Neural progenitor cell (in vitro differentiated cells): Measurements from ENCODE around the gene TAB2. TPM values are rescaled to one million over a fixed set of nuclear protein-coding genes. Genes with fewer than 3 reads are reported as not detected.

Source experiments
- DNase-seq: peaks from one replicate; pipeline ENCODE4 v3.0.0-alpha.2; 2016; ENCODE audit warnings: low spot score
- H2AFZ ChIP-seq: fragments of 200-600 bp; sonication (generic); replicated peaks from 2 replicates; pipeline ENCODE4 v1.6.1; 2016; ENCODE audit warnings: antibody characterized with exemption
- H3F3A ChIP-seq: fragments of 200-600 bp; sonication (generic); 2 replicates; pipeline ENCODE4 v1.6.1; 2016; ENCODE audit warnings: antibody characterized with exemption, low read depth
- H3K27ac ChIP-seq: fragments of 200-600 bp; sonication (generic); 2 replicates; pipeline ENCODE4 v1.5.1; 2016; ENCODE audit warnings: mild to moderate bottlenecking
- H3K27me3 ChIP-seq: fragments of 200-600 bp; sonication (generic); 2 replicates; pipeline ENCODE4 v1.6.1; 2016; ENCODE audit warnings: mild to moderate bottlenecking, moderate library complexity
- H3K36me3 ChIP-seq: fragments of 200-600 bp; sonication (generic); 2 replicates; pipeline ENCODE4 v1.5.1; 2016
- H3K4me1 ChIP-seq: fragments of 200-600 bp; sonication (generic); 2 replicates; pipeline ENCODE4 v1.6.1; 2016; ENCODE audit warnings: mixed run types
- H3K4me2 ChIP-seq: fragments of 200-600 bp; sonication (generic); 2 replicates; pipeline ENCODE4 v1.6.1; 2016
- H3K4me3 ChIP-seq: fragments of 200-600 bp; sonication (generic); 2 replicates; pipeline ENCODE4 v1.5.1; 2016
- H3K79me2 ChIP-seq: fragments of 200-600 bp; sonication (generic); 2 replicates; pipeline ENCODE4 v1.6.1; 2016; ENCODE audit warnings: low read depth
- H3K9ac ChIP-seq: fragments of 200-600 bp; sonication (generic); 2 replicates; pipeline ENCODE4 v1.6.1; 2016
- H3K9me3 ChIP-seq: fragments of 200-600 bp; sonication (generic); 2 replicates; pipeline ENCODE4 v1.5.1; 2016; ENCODE audit warnings: low read depth
- H4K20me1 ChIP-seq: fragments of 200-600 bp; sonication (generic); 2 replicates; pipeline ENCODE4 v1.6.1; 2016; ENCODE audit warnings: low read depth
- H3K27ac Mint-ChIP-seq: 3 replicates; pipeline ENCODE4 v1.8.0; 2021; ENCODE audit warnings: mixed read lengths
- H3K27me3 Mint-ChIP-seq: 2 replicates; pipeline ENCODE4 v1.8.0; 2022; ENCODE audit warnings: low read depth, mild to moderate bottlenecking, inconsistent platforms, moderate library complexity, mixed read lengths; ENCODE audit not compliant: insufficient read depth
- H3K36me3 Mint-ChIP-seq: 3 replicates; pipeline ENCODE4 v1.8.0; 2021; ENCODE audit warnings: mixed read lengths
- H3K4me1 Mint-ChIP-seq: 3 replicates; pipeline ENCODE4 v1.8.0; 2021; ENCODE audit warnings: mixed read lengths
- H3K4me3 Mint-ChIP-seq: 3 replicates; pipeline ENCODE4 v1.8.0; 2021; ENCODE audit warnings: mild to moderate bottlenecking, moderate library complexity, mixed read lengths
- H3K9me3 Mint-ChIP-seq: 3 replicates; pipeline ENCODE4 v1.8.0; 2020; ENCODE audit warnings: mixed read lengths
- EZH2 ChIP-seq: fragments of 200-600 bp; sonication (generic); IDR thresholded peaks from 2 replicates; pipeline ENCODE4 v1.6.1; 2017; ENCODE audit warnings: antibody characterized with exemption, mild to moderate bottlenecking, moderate library complexity
- EZH2phosphoT487 ChIP-seq: fragments of 200-600 bp; sonication (generic); IDR thresholded peaks from 2 replicates; pipeline ENCODE4 v1.6.1; 2017; ENCODE audit warnings: antibody characterized with exemption
- total RNA-seq: library from RNA; depleted of rRNA; stranded (reverse); fragments of >200 nt; gene quantifications from 2 replicates; pipeline ENCODE4 v1.2.3, GENCODE V29; 2015; ENCODE audit warnings: low replicate concordance
- TF ChIP-seq, protein P1 (sequence below): fragments of 200-600 bp; sonication (generic); IDR thresholded peaks from 2 replicates; pipeline ENCODE4 v1.5.1; 2017; ENCODE audit warnings: antibody characterized with exemption, mild to moderate bottlenecking

The TAB2 gene
- total RNA-seq, 1 donor from 2014 or later: 70.9 TPM

DNA sequence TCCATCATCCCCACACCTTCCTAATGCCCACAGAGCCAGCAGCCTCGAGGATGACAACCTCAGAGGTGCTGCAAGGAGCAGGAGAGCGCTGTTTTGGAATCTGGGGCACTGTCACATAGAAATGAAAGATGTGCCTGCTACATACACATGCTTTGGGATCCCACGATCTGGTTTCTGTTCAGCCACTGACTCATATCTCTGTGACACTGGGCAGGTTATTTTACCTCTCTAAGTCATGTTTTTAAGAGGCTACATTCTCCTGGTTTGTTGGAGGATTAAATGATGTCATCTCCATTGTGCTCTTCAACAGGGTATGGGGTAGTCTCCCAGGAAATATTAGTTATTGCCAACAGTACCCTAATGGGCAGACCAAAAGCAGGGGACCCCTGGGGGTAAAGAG is 32.6 kb upstream of the TAB2 start:
- Mint-ChIP-seq H3K27me3 (peaks cover 2% of the 10 kb centered on the region), H3K9me3 (no peaks in the 10 kb centered on the region), H3K27ac (no peak overlapping the region), H3K36me3 (no peaks in the 10 kb centered on the region), H3K4me3 (no peak overlapping the region), H3K4me1 (peaks cover 16% of the 10 kb centered on the region)
- Histone ChIP-seq H4K20me1 (no peaks in the 10 kb centered on the region), H3F3A (no peaks in the 10 kb centered on the region), H3K4me2 (no peak overlapping the region), H3K9me3 (no peaks in the 10 kb centered on the region), H3K9ac (no peak overlapping the region), H3K79me2 (no peaks in the 10 kb centered on the region), H3K4me1 (no peaks in the 10 kb centered on the region), H3K27me3 (no peaks in the 10 kb centered on the region), H3K27ac (no peak overlapping the region), H3K4me3 (no peak overlapping the region), H2AFZ (no peak overlapping the region), H3K36me3 (no peaks in the 10 kb centered on the region)
- no peak for TF ChIP-seq EZH2
- TF ChIP-seq, protein P1, sequence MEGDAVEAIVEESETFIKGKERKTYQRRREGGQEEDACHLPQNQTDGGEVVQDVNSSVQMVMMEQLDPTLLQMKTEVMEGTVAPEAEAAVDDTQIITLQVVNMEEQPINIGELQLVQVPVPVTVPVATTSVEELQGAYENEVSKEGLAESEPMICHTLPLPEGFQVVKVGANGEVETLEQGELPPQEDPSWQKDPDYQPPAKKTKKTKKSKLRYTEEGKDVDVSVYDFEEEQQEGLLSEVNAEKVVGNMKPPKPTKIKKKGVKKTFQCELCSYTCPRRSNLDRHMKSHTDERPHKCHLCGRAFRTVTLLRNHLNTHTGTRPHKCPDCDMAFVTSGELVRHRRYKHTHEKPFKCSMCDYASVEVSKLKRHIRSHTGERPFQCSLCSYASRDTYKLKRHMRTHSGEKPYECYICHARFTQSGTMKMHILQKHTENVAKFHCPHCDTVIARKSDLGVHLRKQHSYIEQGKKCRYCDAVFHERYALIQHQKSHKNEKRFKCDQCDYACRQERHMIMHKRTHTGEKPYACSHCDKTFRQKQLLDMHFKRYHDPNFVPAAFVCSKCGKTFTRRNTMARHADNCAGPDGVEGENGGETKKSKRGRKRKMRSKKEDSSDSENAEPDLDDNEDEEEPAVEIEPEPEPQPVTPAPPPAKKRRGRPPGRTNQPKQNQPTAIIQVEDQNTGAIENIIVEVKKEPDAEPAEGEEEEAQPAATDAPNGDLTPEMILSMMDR: no peak
- no peak for TF ChIP-seq EZH2phosphoT487
- no peak for DNase-seq

DNA sequence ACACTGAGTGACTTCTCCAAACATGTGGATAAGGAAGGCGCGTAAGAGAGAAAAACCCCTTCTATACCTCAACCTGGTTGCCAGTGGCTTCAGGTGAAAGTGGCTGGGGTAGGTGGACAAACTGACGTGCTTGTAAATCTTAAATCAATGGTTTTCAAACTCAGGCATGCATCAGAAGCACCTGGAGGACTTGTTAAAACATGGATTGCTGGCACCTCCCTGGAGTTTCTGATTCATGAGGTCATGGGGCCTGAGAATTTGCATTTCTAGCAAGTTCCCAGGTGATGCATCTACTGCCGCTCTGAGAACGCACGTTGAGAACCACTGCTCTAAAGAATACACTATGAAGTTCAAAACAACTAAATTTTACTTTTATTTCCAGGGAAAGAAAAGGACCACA is 31.9 kb upstream of the TAB2 start:
- peaks cover 2% of the 10 kb centered on the region for H3K27me3 Mint-ChIP-seq
- H3K4me3 ChIP-seq: no peak overlapping the region
- H3K4me1 Mint-ChIP-seq: peaks cover 10% of the 10 kb centered on the region
- H3K4me3 Mint-ChIP-seq: no peak overlapping the region
- H3K9me3 ChIP-seq: no peaks in the 10 kb centered on the region
- H3K27ac ChIP-seq: no peak overlapping the region
- H3F3A ChIP-seq: no peaks in the 10 kb centered on the region
- H3K36me3 Mint-ChIP-seq: no peaks in the 10 kb centered on the region
- H3K9me3 Mint-ChIP-seq: no peaks in the 10 kb centered on the region
- H3K4me2 ChIP-seq: no peak overlapping the region
- no peaks in the 10 kb centered on the region for H3K36me3 ChIP-seq
- no peaks in the 10 kb centered on the region for H3K79me2 ChIP-seq
- H3K9ac ChIP-seq: no peak overlapping the region
- no peaks in the 10 kb centered on the region for H3K27me3 ChIP-seq
- H2AFZ ChIP-seq: no peak overlapping the region
- H3K27ac Mint-ChIP-seq: no peak overlapping the region
- TF ChIP-seq, protein P1: no peak
- TF ChIP-seq EZH2: no peak
- no peak for TF ChIP-seq EZH2phosphoT487
- DNase-seq: no peak
- H3K4me1 ChIP-seq: no peaks in the 10 kb centered on the region
- H4K20me1 ChIP-seq: no peaks in the 10 kb centered on the region

DNA sequence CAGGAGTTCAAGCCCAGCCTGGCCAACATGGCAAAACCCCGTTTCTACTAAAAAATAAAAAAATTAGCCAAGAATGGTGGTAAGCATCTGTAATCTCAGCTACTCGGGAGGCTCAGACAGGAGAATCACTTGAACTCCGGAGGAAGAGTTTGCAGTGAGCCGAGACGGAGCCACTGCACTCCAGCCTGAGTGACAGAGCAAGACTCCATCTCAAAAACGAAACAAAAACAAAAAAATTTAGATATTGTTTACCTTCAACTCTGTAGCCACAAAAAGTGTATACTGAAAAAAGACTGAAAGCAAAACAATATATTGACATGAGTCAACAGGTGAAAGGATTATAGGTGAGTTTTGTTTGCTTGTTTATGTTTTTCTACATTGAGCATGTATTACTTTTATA is 30.6 kb upstream of the TAB2 start:
- no peak overlapping the region for H3K27ac ChIP-seq
- no peaks in the 10 kb centered on the region for H3K4me1 ChIP-seq
- no peaks in the 10 kb centered on the region for H3K79me2 ChIP-seq
- no peak overlapping the region for H2AFZ ChIP-seq
- peaks cover 10% of the 10 kb centered on the region for H3K4me1 Mint-ChIP-seq
- no peak overlapping the region for H3K4me3 Mint-ChIP-seq
- no peak overlapping the region for H3K4me3 ChIP-seq
- no peaks in the 10 kb centered on the region for H3F3A ChIP-seq
- H3K36me3 Mint-ChIP-seq: no peaks in the 10 kb centered on the region
- no peak overlapping the region for H3K4me2 ChIP-seq
- H3K27ac Mint-ChIP-seq: no peak overlapping the region
- no peaks in the 10 kb centered on the region for H3K27me3 ChIP-seq
- no peak for DNase-seq
- H3K9me3 ChIP-seq: no peaks in the 10 kb centered on the region
- H3K27me3 Mint-ChIP-seq: no peaks in the 10 kb centered on the region
- no peaks in the 10 kb centered on the region for H3K36me3 ChIP-seq
- H3K9me3 Mint-ChIP-seq: no peaks in the 10 kb centered on the region
- no peaks in the 10 kb centered on the region for H4K20me1 ChIP-seq
- no peak for TF ChIP-seq EZH2
- TF ChIP-seq EZH2phosphoT487: no peak
- TF ChIP-seq, protein P1: no peak
- H3K9ac ChIP-seq: no peak overlapping the region
